Measurements from ENCODE around the gene ELK3. TPM values are rescaled to one million over a fixed set of nuclear protein-coding genes. Genes with fewer than 3 reads are reported as not detected.

ELK3 gene
- total RNA-seq, 1 donor from 2014 or later = 49.3 TPM

- no peak overlapping the region for H3K4me3 Mint-ChIP-seq (ENCODE audit: unreplicated experiment)
- peak overlapping the region; percentile 68 for H3K27ac Mint-ChIP-seq (ENCODE audit: unreplicated experiment)
- peaks cover 38% of the 10 kb centered on the region for H3K36me3 Mint-ChIP-seq (ENCODE audit: unreplicated experiment)
- no peak for TF ChIP-seq CTCF (IDR thresholded peaks at IDR 0.05)
- peaks cover 16% of the 10 kb centered on the region for H3K4me1 Mint-ChIP-seq (ENCODE audit: unreplicated experiment)
- DNase-seq (ENCODE audit: extremely low spot score, unreplicated experiment) = no peak
- no peaks in the 10 kb centered on the region for H3K27me3 Mint-ChIP-seq (ENCODE audit: unreplicated experiment)
- H3K9me3 Mint-ChIP-seq (ENCODE audit: unreplicated experiment) = no peaks in the 10 kb centered on the region
These were observed 80.2 kb downstream of the ELK3 start for GRCh38 chr12:96274331-96274730.

- Mint-ChIP-seq H3K9me3 (ENCODE audit: unreplicated experiment) (no peaks in the 10 kb centered on the region), H3K4me1 (ENCODE audit: unreplicated experiment) (no peaks in the 10 kb centered on the region), H3K4me3 (ENCODE audit: unreplicated experiment) (no peak overlapping the region), H3K36me3 (ENCODE audit: unreplicated experiment) (peaks cover 64% of the 10 kb centered on the region), H3K27me3 (ENCODE audit: unreplicated experiment) (no peaks in the 10 kb centered on the region), H3K27ac (ENCODE audit: unreplicated experiment) (no peak overlapping the region)
- DNase-seq (ENCODE audit: extremely low spot score, unreplicated experiment) = no peak
- TF ChIP-seq CTCF (IDR thresholded peaks at IDR 0.05) = no peak
These were observed 91.0 kb downstream of the ELK3 start for GRCh38 chr12:96285158-96285557.

GRCh38 chr12:96289067-96289466 is 94.9 kb downstream of the ELK3 start:
- H3K27ac Mint-ChIP-seq (ENCODE audit: unreplicated experiment) = no peak overlapping the region
- no peaks in the 10 kb centered on the region for H3K4me1 Mint-ChIP-seq (ENCODE audit: unreplicated experiment)
- no peak for TF ChIP-seq CTCF (IDR thresholded peaks at IDR 0.05)
- H3K4me3 Mint-ChIP-seq (ENCODE audit: unreplicated experiment) = no peak overlapping the region
- peaks cover 51% of the 10 kb centered on the region for H3K36me3 Mint-ChIP-seq (ENCODE audit: unreplicated experiment)
- DNase-seq (ENCODE audit: extremely low spot score, unreplicated experiment) = no peak
- H3K9me3 Mint-ChIP-seq (ENCODE audit: unreplicated experiment) = no peaks in the 10 kb centered on the region
- H3K27me3 Mint-ChIP-seq (ENCODE audit: unreplicated experiment) = no peaks in the 10 kb centered on the region

- TF ChIP-seq CTCF (IDR thresholded peaks at IDR 0.05) = no peak
- no peaks in the 10 kb centered on the region for H3K9me3 Mint-ChIP-seq (ENCODE audit: unreplicated experiment)
- H3K4me1 Mint-ChIP-seq (ENCODE audit: unreplicated experiment) = peaks cover 4% of the 10 kb centered on the region
- no peaks in the 10 kb centered on the region for H3K27me3 Mint-ChIP-seq (ENCODE audit: unreplicated experiment)
- H3K27ac Mint-ChIP-seq (ENCODE audit: unreplicated experiment) = no peak overlapping the region
- no peak for DNase-seq (ENCODE audit: extremely low spot score, unreplicated experiment)
- H3K36me3 Mint-ChIP-seq (ENCODE audit: unreplicated experiment) = peaks cover 44% of the 10 kb centered on the region
- H3K4me3 Mint-ChIP-seq (ENCODE audit: unreplicated experiment) = no peak overlapping the region
These were observed 98.9 kb downstream of the ELK3 start for GRCh38 chr12:96293093-96293492.

- H3K9me3 Mint-ChIP-seq (ENCODE audit: unreplicated experiment) = no peaks in the 10 kb centered on the region
- H3K27ac Mint-ChIP-seq (ENCODE audit: unreplicated experiment) = no peak overlapping the region
- H3K4me3 Mint-ChIP-seq (ENCODE audit: unreplicated experiment) = no peak overlapping the region
- H3K4me1 Mint-ChIP-seq (ENCODE audit: unreplicated experiment) = peaks cover 4% of the 10 kb centered on the region
- H3K36me3 Mint-ChIP-seq (ENCODE audit: unreplicated experiment) = peaks cover 40% of the 10 kb centered on the region
- no peak for TF ChIP-seq CTCF (IDR thresholded peaks at IDR 0.05)
- H3K27me3 Mint-ChIP-seq (ENCODE audit: unreplicated experiment) = no peaks in the 10 kb centered on the region
- no peak for DNase-seq (ENCODE audit: extremely low spot score, unreplicated experiment)
These were observed 100.7 kb downstream of the ELK3 start for GRCh38 chr12:96294831-96295230.

Data from osteocyte (in vitro differentiated cells).